Lower lobe of right lung (tissue), 2 donors: Measurements from ENCODE around the gene ATF4. TPM values are rescaled to one million over a fixed set of nuclear protein-coding genes. Genes with fewer than 3 reads are reported as not detected.
"Not testable (repeated sequence)": the region's sequence is repeated elsewhere in the genome, so short reads cannot be mapped to it uniquely, and the experiment has no call there.

ENCODE experiments used
- ATAC-seq, 2 donors: fragments of 200-7000 bp; cut with Tn5 transposase; one replicate each; pipeline ENCODE4 v1.9.1; 2020 to 2022; ENCODE audit warnings: mild to moderate bottlenecking in 2 of 2, moderate library complexity in 2 of 2
- DNase-seq: peaks from one replicate; pipeline ENCODE4 v3.0.0-alpha.2; 2020
- H3K27ac ChIP-seq: fragments of 200-600 bp; one replicate; pipeline ENCODE4 v1.8.0; 2022
- H3K27me3 ChIP-seq: fragments of 200-600 bp; one replicate; pipeline ENCODE4 v1.8.0; 2022; ENCODE audit warnings: low read depth
- H3K36me3 ChIP-seq: fragments of 200-600 bp; one replicate; pipeline ENCODE4 v1.8.0; 2022; ENCODE audit warnings: mild to moderate bottlenecking
- H3K4me1 ChIP-seq: fragments of 200-600 bp; one replicate; pipeline ENCODE4 v1.8.0; 2022
- H3K4me3 ChIP-seq: fragments of 200-600 bp; one replicate; pipeline ENCODE4 v1.8.0; 2022; ENCODE audit warnings: mild to moderate bottlenecking
- H3K9me3 ChIP-seq: fragments of 200-600 bp; one replicate; pipeline ENCODE4 v1.8.0; 2022
- intact Hi-C: fragments of 100-400 bp; cut with DNase I; formaldehyde crosslinking; loops from one replicate; pipeline ENCODE4 v1.11.0; 2022
- total RNA-seq: library from RNA; stranded (reverse); fragmentation: NEBNext Ultra II Directional; extraction: Animal tissue kit (Norgen Biotek cat#: 25700); gene quantifications from one replicate; pipeline ENCODE4 v1.2.1, GENCODE V29; 2021
- TF ChIP-seq, protein P1 (sequence below): fragments of 200-600 bp; IDR thresholded peaks from one replicate; pipeline ENCODE4 v1.8.0; 2022; ENCODE audit warnings: antibody characterized with exemption, mild to moderate bottlenecking
- donor health status: DM: no; HTN: yes; CAD: no; lungs with severe emphysema.

The ATF4 gene
- total RNA-seq, 1 donor from 2014 or later: 327 TPM

DNA sequence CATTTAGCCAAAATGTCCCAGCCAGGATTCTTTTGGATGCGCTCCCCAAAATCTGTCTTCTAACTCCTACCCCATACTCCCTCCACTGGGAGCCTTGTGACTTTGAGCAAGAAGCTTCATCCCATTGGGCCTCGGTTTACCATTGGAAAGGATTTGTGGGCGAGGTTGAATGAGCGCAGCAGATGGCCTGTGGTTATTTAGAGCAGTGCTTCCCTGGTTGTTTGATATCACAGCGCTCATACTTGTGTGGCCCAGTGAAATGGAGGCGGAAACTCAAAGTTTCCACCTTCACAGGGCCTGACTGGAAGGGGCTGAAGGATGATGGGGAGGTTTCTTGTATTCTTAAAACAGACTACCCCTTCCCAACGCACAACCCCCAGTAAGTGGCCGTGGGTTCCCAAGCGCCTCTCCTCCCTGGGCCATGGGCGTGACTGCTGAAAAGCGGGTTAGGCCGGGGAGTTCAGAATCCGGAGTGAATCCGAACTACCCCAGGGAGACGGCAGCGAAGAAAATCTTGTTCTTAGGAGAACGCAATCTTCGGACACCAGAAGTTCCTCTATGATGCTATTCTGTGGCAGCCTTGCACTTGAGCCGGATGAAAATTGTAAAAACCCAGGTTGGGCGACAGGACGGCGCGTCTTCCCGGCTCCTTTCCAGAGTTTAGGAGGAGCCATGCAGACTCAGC lies 1.2 kb upstream of the ATF4 start:
- Histone ChIP-seq H3K27ac (peak overlapping the region; percentile 100), H3K4me1 (peaks cover 40% of the 10 kb centered on the region), H3K9me3 (no peaks in the 10 kb centered on the region), H3K27me3 (no peaks in the 10 kb centered on the region), H3K36me3 (peaks cover 55% of the 10 kb centered on the region), H3K4me3 (peak overlapping the region; percentile 100)
- TF ChIP-seq, protein P1, sequence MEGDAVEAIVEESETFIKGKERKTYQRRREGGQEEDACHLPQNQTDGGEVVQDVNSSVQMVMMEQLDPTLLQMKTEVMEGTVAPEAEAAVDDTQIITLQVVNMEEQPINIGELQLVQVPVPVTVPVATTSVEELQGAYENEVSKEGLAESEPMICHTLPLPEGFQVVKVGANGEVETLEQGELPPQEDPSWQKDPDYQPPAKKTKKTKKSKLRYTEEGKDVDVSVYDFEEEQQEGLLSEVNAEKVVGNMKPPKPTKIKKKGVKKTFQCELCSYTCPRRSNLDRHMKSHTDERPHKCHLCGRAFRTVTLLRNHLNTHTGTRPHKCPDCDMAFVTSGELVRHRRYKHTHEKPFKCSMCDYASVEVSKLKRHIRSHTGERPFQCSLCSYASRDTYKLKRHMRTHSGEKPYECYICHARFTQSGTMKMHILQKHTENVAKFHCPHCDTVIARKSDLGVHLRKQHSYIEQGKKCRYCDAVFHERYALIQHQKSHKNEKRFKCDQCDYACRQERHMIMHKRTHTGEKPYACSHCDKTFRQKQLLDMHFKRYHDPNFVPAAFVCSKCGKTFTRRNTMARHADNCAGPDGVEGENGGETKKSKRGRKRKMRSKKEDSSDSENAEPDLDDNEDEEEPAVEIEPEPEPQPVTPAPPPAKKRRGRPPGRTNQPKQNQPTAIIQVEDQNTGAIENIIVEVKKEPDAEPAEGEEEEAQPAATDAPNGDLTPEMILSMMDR: no peak
- ATAC-seq (peak in 1 of 2 donors; percentile 1), DNase-seq (peak; percentile 55)
- intact Hi-C loops: no loop called here

DNA sequence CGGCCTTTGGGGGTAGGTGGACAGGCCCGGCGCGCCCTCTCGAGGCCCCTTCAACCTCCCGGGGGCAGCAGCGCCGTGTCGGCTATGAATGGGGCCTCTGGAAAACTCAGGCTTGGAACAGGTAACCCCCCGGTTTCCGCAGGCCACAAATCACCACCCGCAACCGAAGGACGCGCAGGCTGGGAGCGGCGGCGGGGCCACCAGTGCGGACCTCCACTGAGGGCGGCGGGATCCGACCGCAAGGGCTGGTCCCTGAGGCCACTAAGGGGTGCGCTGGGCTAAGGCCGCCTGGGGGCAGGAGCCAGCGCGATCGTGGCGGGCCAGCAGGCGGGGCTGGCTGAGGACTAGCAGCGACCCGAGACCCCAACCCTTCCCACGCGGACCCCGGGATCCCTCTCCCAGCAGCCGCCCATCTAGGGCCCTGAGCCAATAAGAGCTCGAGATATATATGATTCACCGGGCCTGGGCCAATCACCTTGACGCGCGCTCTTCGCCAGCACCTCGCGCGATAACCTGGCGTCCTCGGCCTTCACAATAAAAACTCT lies 609 bp upstream of the ATF4 start:
- ATAC-seq (peak; percentile 95), DNase-seq (peak; percentile 99)
- Histone ChIP-seq H3K4me1 (peaks cover 46% of the 10 kb centered on the region), H3K27ac (peak overlapping the region; percentile 100), H3K4me3 (peak overlapping the region; percentile 100), H3K36me3 (peaks cover 55% of the 10 kb centered on the region), H3K9me3 (no peaks in the 10 kb centered on the region), H3K27me3 (no peaks in the 10 kb centered on the region)
- TF ChIP-seq, protein P1: peak; percentile 41
- intact Hi-C loops: no loop called here

DNA sequence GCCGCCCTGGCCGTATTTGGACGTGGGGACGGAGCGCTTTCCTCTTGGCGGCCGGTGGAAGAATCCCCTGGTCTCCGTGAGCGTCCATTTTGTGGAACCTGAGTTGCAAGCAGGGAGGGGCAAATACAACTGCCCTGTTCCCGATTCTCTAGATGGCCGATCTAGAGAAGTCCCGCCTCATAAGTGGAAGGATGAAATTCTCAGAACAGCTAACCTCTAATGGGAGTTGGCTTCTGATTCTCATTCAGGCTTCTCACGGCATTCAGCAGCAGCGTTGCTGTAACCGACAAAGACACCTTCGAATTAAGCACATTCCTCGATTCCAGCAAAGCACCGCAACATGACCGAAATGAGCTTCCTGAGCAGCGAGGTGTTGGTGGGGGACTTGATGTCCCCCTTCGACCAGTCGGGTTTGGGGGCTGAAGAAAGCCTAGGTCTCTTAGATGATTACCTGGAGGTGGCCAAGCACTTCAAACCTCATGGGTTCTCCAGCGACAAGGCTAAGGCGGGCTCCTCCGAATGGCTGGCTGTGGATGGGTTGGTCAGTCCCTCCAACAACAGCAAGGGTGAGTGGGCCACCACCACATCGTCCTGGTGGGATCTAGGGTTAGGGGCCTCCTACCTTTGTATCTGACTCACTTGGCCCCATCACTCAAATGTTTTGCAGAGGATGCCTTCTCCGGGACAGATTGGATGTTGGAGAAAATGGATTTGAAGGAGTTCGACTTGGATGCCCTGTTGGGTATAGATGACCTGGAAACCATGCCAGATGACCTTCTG lies 934 bp downstream of the ATF4 start:
- Histone ChIP-seq H3K36me3 (peaks cover 48% of the 10 kb centered on the region), H3K27ac (peak overlapping the region; percentile 100), H3K4me3 (peak overlapping the region; percentile 100), H3K4me1 (peaks cover 60% of the 10 kb centered on the region)
- intact Hi-C loops, H3K27me3 ChIP-seq, H3K9me3 ChIP-seq, ATAC-seq: not testable (repeated sequence)
- DNase-seq: peak; percentile 41

DNA sequence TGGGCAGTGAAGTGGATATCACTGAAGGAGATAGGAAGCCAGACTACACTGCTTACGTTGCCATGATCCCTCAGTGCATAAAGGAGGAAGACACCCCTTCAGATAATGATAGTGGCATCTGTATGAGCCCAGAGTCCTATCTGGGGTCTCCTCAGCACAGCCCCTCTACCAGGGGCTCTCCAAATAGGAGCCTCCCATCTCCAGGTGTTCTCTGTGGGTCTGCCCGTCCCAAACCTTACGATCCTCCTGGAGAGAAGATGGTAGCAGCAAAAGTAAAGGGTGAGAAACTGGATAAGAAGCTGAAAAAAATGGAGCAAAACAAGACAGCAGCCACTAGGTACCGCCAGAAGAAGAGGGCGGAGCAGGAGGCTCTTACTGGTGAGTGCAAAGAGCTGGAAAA lies 1.7 kb downstream of the ATF4 start:
- peaks cover 67% of the 10 kb centered on the region for H3K4me1 ChIP-seq

DNA sequence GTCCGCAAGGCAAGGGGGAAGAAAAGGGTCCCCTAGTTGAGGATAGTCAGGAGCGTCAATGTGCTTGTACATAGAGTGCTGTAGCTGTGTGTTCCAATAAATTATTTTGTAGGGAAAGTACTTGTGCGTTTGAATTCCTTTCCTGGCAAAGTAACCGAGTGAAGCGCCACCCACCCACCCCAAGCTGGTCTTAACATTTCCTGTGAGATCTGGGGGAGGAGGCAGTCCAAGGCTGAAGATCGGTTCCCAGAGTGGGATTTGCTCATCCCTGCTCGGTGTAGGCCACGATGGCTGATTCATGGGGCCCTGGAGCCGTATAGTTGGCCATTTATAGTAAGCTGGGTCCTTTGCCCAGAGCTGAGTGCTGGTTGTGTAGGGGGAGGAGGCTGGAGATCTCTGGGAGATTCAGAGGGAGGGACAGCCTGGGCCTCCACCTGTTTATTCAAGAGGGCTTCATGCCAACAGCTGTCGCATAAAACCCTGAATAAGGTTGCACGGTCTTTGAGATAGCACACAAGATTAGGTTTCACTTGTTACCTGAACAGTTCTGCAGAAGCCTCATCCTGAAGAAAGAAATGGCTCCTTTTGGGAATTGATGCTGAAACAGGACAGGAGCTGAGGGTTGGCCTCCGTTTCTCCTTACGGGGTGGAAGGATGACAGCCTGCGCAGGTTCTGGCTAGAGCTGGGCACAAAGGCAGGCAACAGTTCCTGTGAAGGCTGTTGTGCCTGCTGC lies 2.4 kb downstream of the ATF4 start:
- Histone ChIP-seq H3K27me3 (no peaks in the 10 kb centered on the region), H3K27ac (peak overlapping the region; percentile 100), H3K4me1 (peaks cover 74% of the 10 kb centered on the region), H3K36me3 (peaks cover 51% of the 10 kb centered on the region), H3K4me3 (peak overlapping the region; percentile 100), H3K9me3 (no peaks in the 10 kb centered on the region)
- ATAC-seq (no peak), DNase-seq (peak; percentile 28)
- intact Hi-C loops: no loop called here
- TF ChIP-seq, protein P1: no peak

More for the DNA sequence above, 1.7 kb downstream of the ATF4 start:
- DNase-seq: peak; percentile 6
- Histone ChIP-seq H3K27ac (peak overlapping the region; percentile 100), H3K4me3 (peak overlapping the region; percentile 100), H3K36me3 (peaks cover 47% of the 10 kb centered on the region)
- H3K27me3 ChIP-seq, H3K9me3 ChIP-seq, ATAC-seq, intact Hi-C loops: not testable (repeated sequence)

DNA sequence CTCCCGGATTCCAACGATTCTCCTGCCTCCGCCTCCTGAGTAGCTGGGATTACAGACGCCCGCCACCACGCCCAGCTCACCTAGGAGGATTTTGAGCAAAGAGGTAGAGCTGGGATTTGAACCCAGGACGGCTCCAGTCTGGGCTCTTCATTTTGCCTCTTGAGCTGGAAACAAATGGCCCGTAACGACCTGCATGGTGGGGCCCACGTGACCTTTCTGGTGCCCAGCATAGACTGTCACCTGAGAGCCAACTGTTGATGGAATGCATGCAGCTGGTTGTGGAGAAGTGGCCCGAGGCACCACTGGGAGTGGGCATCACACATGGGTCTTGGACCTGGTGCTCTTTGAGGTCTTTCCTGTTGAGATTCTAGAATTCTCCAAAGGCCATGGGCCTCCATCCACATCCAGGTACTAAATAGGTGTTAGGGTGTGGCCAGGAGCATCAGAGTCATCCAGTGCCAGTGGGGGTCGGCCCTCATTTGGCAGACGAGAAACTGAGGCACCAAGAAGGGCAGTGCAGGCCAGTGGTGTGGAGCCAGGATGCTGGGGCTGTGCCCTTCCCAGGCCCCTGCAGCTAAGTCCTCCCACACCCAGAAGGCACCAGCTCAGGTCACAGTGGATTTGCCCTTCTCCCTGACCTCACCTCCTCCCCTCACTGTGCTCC lies 3.9 kb downstream of the ATF4 start:
- intact Hi-C loops: no loop called here
- TF ChIP-seq, protein P1: no peak
- ATAC-seq: no peak
- Histone ChIP-seq H3K9me3 (no peaks in the 10 kb centered on the region), H3K36me3 (peaks cover 66% of the 10 kb centered on the region), H3K4me3 (no peak overlapping the region), H3K4me1 (peaks cover 78% of the 10 kb centered on the region), H3K27ac (peak overlapping the region; percentile 31), H3K27me3 (no peaks in the 10 kb centered on the region)
- DNase-seq: peak; percentile 42
